GF-D8 (cell line): ENCODE results near the gene TPSG1.
"Not testable (repeated sequence)": the region's sequence is repeated elsewhere in the genome, so short reads cannot be mapped to it uniquely, and the experiment has no call there.

ENCODE experiments used
- DNase-seq: peaks from one replicate; lab custom pipeline; 2025; lab: John Stamatoyannopoulos, UW

The TPSG1 gene

GRCh38 chr16:1194665-1195392 is 30.2 kb downstream of the TPSG1 start:
- no peak for DNase-seq

- no peak for DNase-seq
These were observed 31.1 kb downstream of the TPSG1 start for GRCh38 chr16:1193825-1194581.

- no peak for DNase-seq
These were observed 31.8 kb downstream of the TPSG1 start for GRCh38 chr16:1193143-1193824.

GRCh38 chr16:1192384-1193073 is 32.5 kb downstream of the TPSG1 start:
- DNase-seq: no peak

- not testable (repeated sequence) for DNase-seq
These were observed 34.3 kb downstream of the TPSG1 start for GRCh38 chr16:1190789-1191188.

GRCh38 chr16:1189455-1189854 is 35.6 kb downstream of the TPSG1 start:
- no peak for DNase-seq

GRCh38 chr16:1188432-1189189 is 36.5 kb downstream of the TPSG1 start:
- no peak for DNase-seq

GRCh38 chr16:1185460-1186207 is 39.4 kb downstream of the TPSG1 start:
- not testable (repeated sequence) for DNase-seq

- no peak for DNase-seq
These were observed 40.1 kb downstream of the TPSG1 start for GRCh38 chr16:1184980-1185379.

GRCh38 chr16:1184156-1184868 is 40.8 kb downstream of the TPSG1 start:
- no peak for DNase-seq

GRCh38 chr16:1182950-1183907 is 41.8 kb downstream of the TPSG1 start:
- DNase-seq: no peak

- DNase-seq: no peak
These were observed 42.8 kb downstream of the TPSG1 start for GRCh38 chr16:1182316-1182671.

GRCh38 chr16:1181404-1182315 is 43.4 kb downstream of the TPSG1 start:
- no peak for DNase-seq

GRCh38 chr16:1180549-1181403 is 44.3 kb downstream of the TPSG1 start:
- no peak for DNase-seq

- no peak for DNase-seq
These were observed 46.7 kb downstream of the TPSG1 start for GRCh38 chr16:1178295-1178910.

GRCh38 chr16:1177750-1178149 is 47.3 kb downstream of the TPSG1 start:
- DNase-seq: no peak

GRCh38 chr16:1177053-1177452 is 48.0 kb downstream of the TPSG1 start:
- no peak for DNase-seq
